RWPE1 (cell line): ENCODE results near the gene RBCK1.

Experiments used
- CTCF ChIA-PET: fragments of 350-600 bp; sonication (Branson Sonifier 250); formaldehyde crosslinking; extraction: SDS; loops from one replicate; lab custom pipeline; 2021; lab: Yijun Ruan, JAX
- POLR2A ChIA-PET: fragments of 400-600 bp; formaldehyde crosslinking; extraction: SDS; loops from one replicate; lab custom pipeline; 2020; ENCODE audit warnings: antibody characterized with exemption; ENCODE audit not compliant: low non-redundant PET; lab: Yijun Ruan, JAX
- DNase-seq: peaks from one replicate; pipeline ENCODE4 v3.0.0; 2012; ENCODE audit warnings: low spot score
- H3K27ac ChIP-seq: fragments of 450-650 bp; 2 replicates; pipeline ENCODE4 v1.5.1; 2017
- CTCF ChIP-seq: fragments of 450-650 bp; conservative IDR thresholded peaks from 2 replicates; pipeline ENCODE4 v1.5.1; 2017; ENCODE audit warnings: low read depth, mild to moderate bottlenecking

RBCK1 gene

GRCh38 chr20:414161-414560 is 6.1 kb downstream of the RBCK1 start:
- POLR2A ChIA-PET = no interaction called here
- CTCF ChIA-PET = interaction anchor here (0.6 kb wide), 1 partner anchor 18 kb away, joined by 3 read pairs; no protein-coding TSS in a partner anchor
- DNase-seq = no peak
- TF ChIP-seq CTCF = no peak
- no peak overlapping the region for H3K27ac ChIP-seq

- no peak for TF ChIP-seq CTCF
- H3K27ac ChIP-seq = peak overlapping the region; percentile 53
- ChIA-PET CTCF (no interaction called here), POLR2A (no interaction called here)
- no peak for DNase-seq
Observed at GRCh38 chr20:415820-416322, 7.8 kb downstream of the RBCK1 start.

GRCh38 chr20:416950-417800 is 9.1 kb downstream of the RBCK1 start:
- CTCF ChIA-PET = no interaction called here
- no peak for TF ChIP-seq CTCF
- peak overlapping the region; percentile 17 for H3K27ac ChIP-seq
- no peak for DNase-seq
- POLR2A ChIA-PET = no interaction called here

GRCh38 chr20:417801-418342 is 9.8 kb downstream of the RBCK1 start:
- no peak for DNase-seq
- TF ChIP-seq CTCF = no peak
- ChIA-PET POLR2A (no interaction called here), CTCF (no interaction called here)
- H3K27ac ChIP-seq = peak overlapping the region; percentile 17

GRCh38 chr20:418858-419365 is 10.8 kb downstream of the RBCK1 start:
- ChIA-PET POLR2A (no interaction called here), CTCF (no interaction called here)
- no peak for TF ChIP-seq CTCF
- peak overlapping the region; percentile 17 for H3K27ac ChIP-seq
- no peak for DNase-seq

- no peak for TF ChIP-seq CTCF
- CTCF ChIA-PET = no interaction called here
- POLR2A ChIA-PET = no interaction called here
- H3K27ac ChIP-seq = peak overlapping the region; percentile 17
- DNase-seq = no peak
Observed at GRCh38 chr20:419556-420165, 11.6 kb downstream of the RBCK1 start.
